GM19328 (cell line): ENCODE data around the gene CDH5.
"Not testable (repeated sequence)": the region's sequence is repeated elsewhere in the genome, so short reads cannot be mapped to it uniquely, and the experiment has no call there.

Source experiments
- ATAC-seq: cut with Tn5 transposase; IDR thresholded peaks from one replicate; pipeline ENCODE4 v1.9.1; 2021; ENCODE audit warnings: mild to moderate bottlenecking, moderate library complexity; ENCODE audit not compliant: unreplicated experiment

Gene CDH5

DNA sequence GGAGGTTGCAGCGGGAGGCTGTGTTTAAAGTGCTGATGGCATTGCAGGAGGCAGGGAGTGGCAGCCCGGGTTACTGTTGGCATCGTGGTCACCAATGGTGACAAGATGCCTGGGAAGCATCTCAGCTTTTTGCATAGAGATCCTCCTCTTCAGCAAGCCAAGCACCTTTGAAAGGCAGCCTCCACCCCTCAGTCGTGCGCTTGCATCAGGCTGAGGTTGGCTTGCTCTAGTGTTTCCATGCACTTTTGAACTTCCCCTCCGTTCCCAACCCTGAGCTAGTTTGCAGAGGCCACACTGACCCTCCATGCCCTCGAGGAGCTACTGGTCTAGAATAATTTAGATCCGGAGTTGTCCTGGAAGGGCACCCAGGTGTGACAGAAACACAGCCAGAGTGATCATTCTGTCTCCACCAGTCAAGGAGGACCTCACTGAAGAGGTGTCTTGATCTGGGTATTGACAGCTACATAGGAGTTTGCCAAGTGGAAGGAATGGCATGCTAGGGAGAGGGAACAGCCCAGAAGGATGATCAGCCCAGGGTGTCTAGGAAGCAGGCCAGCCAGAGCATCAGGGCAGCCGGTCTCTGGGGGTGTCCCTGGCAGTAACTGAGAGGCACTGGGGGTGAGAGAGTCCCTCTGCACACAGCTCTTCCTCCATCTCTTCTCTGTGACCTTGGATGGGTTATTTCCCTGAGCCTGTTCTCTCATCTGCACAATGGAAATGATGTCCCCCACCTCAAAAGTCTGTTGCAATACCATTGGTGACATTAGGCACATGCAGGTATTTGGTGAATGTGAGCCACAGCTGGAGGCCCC is 68.3 kb downstream of the CDH5 start:
- ATAC-seq, result no peak

- ATAC-seq, result no peak
Observed at GRCh38 chr16:66435896-66436295, 69.4 kb downstream of the CDH5 start.

DNA sequence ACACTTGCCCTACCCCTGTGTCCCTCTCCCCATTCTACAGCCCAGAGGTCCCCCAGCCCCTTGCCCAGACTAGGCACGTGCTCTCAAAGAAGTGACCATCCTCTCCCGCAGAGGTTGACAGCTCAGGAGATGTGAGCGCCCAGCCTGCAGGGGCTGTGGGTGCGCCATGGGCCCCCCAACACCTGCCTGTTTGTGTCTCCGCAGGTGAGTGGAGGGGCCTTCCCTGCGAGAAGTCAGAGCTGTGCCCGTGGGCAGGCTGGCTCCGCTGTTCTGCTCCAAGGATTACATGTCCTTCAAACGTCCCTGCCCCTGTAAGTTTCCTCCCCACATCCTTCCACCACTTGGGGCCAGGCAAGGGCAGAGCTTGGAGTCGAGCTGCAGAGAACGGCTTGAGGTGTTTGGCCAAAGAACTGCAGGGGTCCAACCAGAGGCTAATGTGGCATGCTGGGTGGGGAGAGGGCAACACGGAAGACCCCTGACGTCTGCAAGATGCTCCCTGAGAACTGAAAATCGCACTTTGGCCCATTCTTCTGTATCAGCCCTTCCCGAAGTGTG is 71.0 kb downstream of the CDH5 start:
- no peak for ATAC-seq

DNA sequence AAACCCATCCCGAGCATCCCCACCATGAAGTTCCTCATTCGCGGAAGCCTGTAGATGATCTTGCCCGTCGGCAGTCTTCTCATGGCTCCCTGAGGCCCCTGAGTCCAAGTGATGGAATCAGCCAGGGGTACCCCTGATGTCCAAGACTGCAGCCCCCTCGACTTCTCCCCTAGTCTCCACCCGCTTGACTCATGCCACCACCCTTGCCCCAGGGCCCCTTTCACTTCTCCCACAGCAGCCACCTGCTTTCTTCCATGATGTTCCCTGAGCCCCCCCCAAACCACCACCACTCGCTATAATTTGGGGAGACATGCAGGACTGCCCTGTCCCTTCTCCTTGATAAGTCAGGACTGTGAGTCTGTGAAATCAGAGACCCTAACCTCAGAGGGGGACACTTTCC is 72.0 kb downstream of the CDH5 start:
- no peak for ATAC-seq

DNA sequence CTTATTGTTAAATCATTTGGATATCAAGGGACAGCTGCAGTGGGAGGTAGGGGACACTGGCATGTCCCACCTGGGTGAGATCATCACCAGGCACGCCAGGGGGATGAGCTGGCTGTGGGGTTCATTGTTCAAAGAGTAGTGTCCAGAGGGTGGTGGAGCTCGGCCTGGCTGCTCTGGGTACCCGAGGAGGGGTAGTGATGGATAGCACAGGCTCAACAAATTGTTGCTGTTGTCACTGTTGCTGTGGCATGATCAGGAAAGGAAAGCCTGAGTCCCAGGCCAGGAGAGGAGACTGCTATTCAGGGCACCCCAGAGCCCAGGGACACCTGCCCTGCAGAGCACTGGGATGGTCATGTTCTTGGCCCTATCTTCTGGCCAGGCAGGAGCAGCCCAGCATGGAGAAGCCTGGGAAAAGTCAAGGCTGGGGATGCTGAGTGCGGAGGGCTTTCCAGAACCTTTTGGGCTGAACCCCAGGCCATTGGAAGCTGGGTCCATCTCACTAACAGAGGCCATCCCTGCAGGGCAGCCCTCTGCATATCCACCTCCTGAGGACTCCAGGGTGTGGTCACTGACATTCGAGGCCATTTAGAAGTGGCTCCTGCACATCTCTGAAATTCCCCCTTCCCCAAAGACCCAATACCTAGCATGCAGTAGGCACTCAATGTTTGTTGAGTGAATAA is 72.7 kb downstream of the CDH5 start:
- no peak for ATAC-seq

DNA sequence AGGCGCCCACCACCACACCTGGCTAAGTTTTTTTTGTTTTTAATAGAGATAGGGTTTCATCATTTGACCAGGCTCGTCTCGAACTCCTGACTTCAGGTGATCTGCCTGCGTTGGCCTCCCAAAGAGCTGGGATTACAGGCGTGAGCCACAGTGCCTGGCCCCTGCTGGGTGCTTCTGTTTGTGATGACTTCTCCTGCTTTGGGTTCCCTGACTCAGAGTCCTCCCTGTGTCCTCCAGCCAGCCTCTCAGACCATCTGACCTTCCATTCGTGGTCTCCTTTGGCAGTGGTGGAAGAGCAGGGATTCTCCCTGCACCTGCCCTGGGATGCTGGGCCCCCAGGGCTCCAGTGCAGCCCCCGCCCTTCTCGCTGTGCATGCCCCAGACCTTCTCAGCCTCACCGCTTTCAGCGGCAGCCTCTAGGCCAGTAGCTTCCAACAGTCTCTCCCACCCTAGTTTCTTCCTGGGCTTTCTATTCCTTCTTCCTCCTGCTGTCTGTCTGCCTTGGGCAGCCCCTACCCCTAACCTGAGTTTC is 73.8 kb downstream of the CDH5 start:
- ATAC-seq, result no peak

- no peak for ATAC-seq
Observed at GRCh38 chr16:66440970-66441369, 74.5 kb downstream of the CDH5 start.

DNA sequence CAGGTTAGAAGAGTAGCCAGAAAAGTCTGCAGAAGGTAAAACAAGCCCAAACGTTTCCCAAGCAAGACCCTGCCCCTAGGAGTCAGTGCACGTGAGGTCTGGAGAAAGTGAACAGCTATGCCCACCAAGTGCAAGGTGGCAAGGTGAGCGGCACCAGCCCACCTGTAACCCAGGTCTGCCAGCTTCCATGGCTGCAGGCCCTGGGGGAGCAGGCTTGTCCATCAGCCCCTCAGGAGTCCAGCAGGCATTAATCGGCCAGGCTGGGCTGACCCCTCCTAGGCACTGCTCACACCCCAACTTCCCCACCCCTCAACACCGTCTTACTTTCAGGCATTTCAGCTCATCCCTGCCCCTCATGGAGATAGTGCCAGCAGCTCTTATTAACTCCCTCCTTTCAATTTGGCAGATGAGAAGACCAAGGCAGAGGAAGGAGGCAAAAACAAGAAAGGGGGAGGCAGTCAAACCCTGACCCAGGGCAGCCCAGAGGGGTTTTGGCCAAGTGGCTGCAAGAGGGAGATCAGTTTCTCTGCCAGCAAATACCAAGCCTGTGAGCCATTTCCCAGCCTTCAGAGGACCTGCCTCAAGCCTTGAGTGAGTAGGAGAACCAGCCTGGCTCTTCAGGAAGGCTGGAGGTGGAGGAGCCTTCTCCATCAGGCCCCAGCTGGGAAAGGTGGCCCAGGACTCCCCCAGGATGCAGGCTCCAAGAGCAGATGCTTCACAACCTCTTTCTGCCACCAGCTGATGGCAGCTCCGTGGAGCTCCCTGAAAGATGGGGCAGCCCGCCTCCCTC is 75.3 kb downstream of the CDH5 start:
- ATAC-seq, result no peak

GRCh38 chr16:66442502-66443268 is 76.2 kb downstream of the CDH5 start:
- no peak for ATAC-seq

DNA sequence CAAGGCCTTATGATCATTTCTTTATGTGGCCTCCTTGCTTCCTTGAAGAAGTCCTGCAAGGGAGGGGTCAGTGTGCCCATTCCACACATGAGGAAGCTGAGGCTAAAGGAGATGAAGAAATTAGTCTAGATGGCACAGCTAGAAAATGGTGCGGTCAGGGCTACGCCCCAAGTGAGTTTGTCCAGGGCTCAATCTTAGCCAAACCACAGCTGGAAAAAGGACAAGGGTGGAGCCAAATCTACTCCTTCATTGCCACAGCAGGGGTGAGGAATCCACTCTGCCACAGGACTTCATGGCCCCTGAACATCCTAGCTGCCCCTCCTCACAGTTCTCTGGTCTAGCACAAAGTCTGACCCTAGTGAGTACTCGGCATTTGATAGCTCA is 76.8 kb downstream of the CDH5 start:
- ATAC-seq, result no peak

GRCh38 chr16:66444049-66444481 is 77.6 kb downstream of the CDH5 start:
- ATAC-seq, result no peak

GRCh38 chr16:66446737-66447136 is 80.2 kb downstream of the CDH5 start:
- ATAC-seq, result no peak

DNA sequence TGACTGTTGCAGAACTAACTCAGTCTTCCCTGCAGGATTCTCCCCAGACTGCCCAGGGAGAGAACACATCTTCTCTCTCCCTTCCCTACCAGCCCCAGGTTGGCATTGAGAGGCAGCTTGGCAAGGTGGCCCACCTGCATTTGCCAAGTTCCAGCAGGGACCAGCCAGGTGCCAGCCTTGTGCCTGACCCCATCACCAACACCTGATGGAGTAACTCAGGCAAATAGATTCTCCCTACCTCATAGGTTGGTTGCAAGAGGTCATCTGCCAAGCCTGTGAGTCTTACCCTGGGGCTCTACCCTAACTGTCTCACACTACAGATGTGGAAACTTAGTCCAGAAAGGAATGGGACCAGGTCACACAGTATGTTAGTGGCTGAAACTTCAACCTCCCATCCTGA is 81.0 kb downstream of the CDH5 start:
- no peak for ATAC-seq

GRCh38 chr16:66451548-66451947 is 85.1 kb downstream of the CDH5 start:
- no peak for ATAC-seq

GRCh38 chr16:66453230-66453629 is 86.7 kb downstream of the CDH5 start:
- not testable (repeated sequence) for ATAC-seq
